ENCODE results near the gene MRPL28. TPM values are rescaled to one million over a fixed set of nuclear protein-coding genes. Genes with fewer than 3 reads are reported as not detected.
"Not testable (repeated sequence)": the region's sequence is repeated elsewhere in the genome, so short reads cannot be mapped to it uniquely, and the experiment has no call there.

Gene MRPL28
- total RNA-seq, 8 experiments from 2014 or later = 57.8 to 117 (median 82.2) TPM

GRCh38 chr16:383326-384051, 13.2 kb upstream of the MRPL28 start:
- peak overlapping the region in 1 of 2 donors; percentile 12 for H3K27ac ChIP-seq
- H3K4me3 ChIP-seq = peak overlapping the region in 4 of 5 donors; percentile 51 to 96 (median 94)
- peaks cover 45 to 46% of the 10 kb centered on the region in 2 donors for H3K4me1 ChIP-seq (replicated peaks in 1 of 2)
- ATAC-seq (replicated peaks in 6 of 8) = peak in 4 of 8 experiments; percentile 10 to 27 (median 12)
- in situ Hi-C loops (cut with MboI; ENCODE audit: low pct_unique_long_range_greater_than_20kb in 2 of 9, low sequenced_read_pairs in 9 of 9, unreplicated experiment in 9 of 9) = no loop called here
- 8 to 70% (median 29%) methylated on average over 1 to 18 of the region's 33 CpGs; no CpG with 5 or more reads in 2 of the 10 experiments for WGBS, 10 experiments

DNA sequence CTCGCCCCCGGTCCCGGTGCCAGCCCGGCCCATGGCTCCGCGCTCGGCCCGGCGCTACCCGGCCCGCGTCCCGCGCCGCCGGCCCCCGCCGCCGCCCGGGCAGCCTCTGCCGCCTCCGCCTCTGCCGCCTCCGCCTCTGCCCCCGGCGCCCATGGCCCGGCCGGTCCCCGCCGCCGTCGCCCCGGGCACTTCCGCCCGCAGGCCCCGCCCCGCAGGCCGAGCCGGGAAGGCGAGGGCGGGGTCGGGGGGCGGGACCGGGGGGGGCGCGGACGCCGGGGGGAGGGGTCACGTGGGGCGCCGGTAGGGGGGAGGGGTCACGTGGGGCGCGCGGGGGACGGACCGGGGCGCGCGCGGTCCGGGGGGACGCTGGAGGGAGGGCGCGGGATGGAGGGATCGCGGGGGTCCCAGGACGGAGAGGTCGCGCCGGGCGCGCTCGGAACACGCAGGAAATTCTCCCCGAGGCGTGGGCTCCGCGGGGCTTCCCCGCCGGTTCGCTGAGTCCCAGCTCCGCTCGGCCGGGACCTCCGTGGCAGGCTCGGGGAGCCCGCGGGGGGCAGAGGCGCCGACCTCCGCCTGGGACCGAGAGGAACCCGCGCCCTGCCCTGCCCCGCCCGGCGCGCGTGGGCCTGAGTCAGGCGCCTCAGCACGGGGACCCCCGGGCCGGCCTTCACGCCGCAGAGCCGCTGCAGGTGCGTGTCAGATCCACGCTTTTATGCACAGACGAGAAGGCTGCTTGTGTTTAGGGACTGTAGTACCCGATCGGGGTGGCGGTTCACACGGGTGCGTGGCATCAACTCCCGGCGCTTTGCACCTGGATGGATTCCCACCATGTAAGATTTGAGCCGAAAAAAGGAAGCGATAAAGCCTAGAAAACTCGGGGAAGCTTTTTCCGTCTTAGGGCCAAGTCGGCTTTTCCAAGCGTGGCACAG, 11.7 kb upstream of the MRPL28 start, which contains the start of gene PGAP6:
Gene PGAP6 (minus strand): TSS at position 190 of the 929 bp plus-strand sequence. CDS start 157 bp downstream, at position 33.
- 0 to 12% methylated on average over 5 to 6 of the region's 123 CpGs; no CpG with 5 or more reads in 8 of the 10 experiments for WGBS, 10 experiments
- Histone ChIP-seq H3K27ac (peak within 1 kb of the TSS; percentile 47 to 58), H3K4me1 (replicated peaks in 1 of 2) (peaks cover 30 to 33% of the 10 kb centered on the region in 2 donors), H3K4me3 (peak within 1 kb of the TSS; percentile 51 to 96 (median 93))
- peak; percentile 61 to 75 (median 70) for ATAC-seq (replicated peaks in 6 of 8)
- in situ Hi-C loops (cut with MboI; ENCODE audit: low pct_unique_long_range_greater_than_20kb in 2 of 9, low sequenced_read_pairs in 9 of 9, unreplicated experiment in 9 of 9) = no loop called here

DNA sequence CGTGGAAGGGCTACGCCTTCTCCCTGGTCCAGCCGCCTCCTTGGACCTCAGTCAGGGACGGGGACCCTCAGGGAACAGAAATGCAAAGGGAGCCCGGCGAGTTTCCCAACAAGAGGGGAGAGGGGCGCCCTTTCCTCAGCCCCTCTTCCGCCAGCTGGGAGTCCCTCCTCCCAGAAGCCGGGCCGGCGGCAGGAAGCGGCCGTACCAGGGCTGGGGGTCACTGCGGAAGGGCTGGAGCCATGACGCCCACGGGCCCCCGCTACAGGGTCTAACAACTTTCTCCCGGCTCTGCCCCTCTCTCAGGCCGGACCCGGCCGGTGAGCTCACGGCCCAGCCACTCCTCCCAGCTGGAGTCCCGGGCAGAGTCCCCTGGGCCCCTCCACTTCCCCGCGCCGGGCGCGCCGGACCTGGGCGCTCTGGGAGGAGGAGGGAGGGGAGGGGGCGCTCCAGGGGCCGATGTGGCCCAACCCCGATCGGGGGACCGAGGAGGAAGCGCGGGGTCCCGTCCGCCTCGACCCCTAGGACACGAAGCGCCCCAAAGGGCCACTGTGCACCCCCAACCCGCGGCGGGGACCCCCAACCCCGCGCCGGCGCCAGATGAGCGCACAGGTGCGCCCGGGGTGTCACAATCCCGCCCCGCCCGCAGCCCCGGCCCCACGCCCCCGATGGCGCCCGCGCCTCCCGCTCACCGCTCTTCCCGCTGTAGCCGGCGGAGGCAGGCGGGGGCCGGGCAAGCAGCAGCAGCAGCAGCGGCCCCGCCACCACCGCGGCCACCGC, 10.9 kb upstream of the MRPL28 start:
- ATAC-seq (replicated peaks in 6 of 8) = peak; percentile 59 to 72 (median 64)
- WGBS, 10 experiments = 2 to 10% methylated on average over 2 to 10 of the region's 73 CpGs; no CpG with 5 or more reads in 8 of the 10 experiments
- in situ Hi-C loops (cut with MboI; ENCODE audit: low pct_unique_long_range_greater_than_20kb in 2 of 9, low sequenced_read_pairs in 9 of 9, unreplicated experiment in 9 of 9) = no loop called here

DNA sequence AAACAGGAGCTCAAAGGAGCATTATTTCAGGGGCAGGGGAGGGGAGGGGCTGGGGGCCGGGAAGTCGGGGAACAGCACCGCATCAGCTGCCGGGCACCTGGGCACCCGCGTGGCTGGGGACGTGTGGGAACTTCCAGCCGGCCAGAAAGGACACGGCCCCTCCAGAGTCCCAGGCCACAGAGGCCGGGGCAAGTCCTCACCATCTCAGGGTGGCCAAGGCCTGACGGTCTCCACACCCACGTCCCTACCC, 10.3 kb upstream of the MRPL28 start:
- 0% methylated on average over 1 of the region's 12 CpGs; no CpG with 5 or more reads in 9 of the 10 experiments for WGBS, 10 experiments
- Histone ChIP-seq H3K4me3 (peak overlapping the region; percentile 51 to 96 (median 93)), H3K27ac (peak overlapping the region in 1 of 2 donors; percentile 58), H3K4me1 (replicated peaks in 1 of 2) (peaks cover 22 to 28% of the 10 kb centered on the region in 2 donors)
- ATAC-seq (replicated peaks in 6 of 8) = peak; percentile 1 to 41 (median 10)
- in situ Hi-C loops (cut with MboI; ENCODE audit: low pct_unique_long_range_greater_than_20kb in 2 of 9, low sequenced_read_pairs in 9 of 9, unreplicated experiment in 9 of 9) = no loop called here

More for the DNA sequence above, 10.9 kb upstream of the MRPL28 start:
- Histone ChIP-seq H3K4me1 (replicated peaks in 1 of 2) (peaks cover 22 to 28% of the 10 kb centered on the region in 2 donors), H3K4me3 (peak overlapping the region; percentile 51 to 96 (median 93)), H3K27ac (peak overlapping the region; percentile 14 to 58)

DNA sequence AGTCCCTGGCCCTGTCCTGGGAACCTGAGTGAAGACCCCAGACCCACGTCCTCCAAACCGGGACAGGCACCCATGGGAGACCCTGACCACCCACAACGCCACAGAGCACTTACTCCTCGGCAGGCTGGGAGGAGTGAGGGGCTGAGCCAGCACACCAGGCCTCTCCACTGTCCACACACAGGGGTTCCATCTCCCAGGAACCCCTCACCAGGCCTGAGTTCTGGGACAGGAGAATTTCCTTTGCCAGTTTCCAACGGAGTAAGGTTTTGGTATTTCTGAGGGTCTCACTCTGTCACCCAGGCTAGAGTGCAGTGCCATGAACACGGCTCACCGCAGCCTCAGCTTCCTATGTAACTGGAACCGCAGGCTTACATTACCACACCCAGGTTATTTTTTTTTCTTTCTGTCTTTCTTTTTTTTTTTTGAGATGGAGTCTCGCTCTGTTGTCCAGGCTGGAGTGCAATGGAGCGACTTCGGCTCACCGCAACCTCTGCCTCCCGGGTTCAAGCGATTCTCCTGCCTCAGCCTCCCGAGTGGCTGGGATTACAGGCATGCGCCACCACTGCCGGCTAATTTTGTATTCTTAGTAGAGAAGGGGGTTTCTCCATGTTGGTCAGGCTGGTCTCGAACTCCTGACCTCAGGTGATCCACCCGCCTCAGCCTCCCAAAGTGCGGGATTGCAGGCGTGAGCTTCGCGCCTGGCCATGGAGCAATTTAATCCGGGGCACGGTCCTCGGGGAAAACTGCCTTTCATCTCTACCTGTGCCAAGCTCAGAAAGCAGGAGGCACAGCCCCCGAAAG, 9.8 kb upstream of the MRPL28 start:
- no peak overlapping the region for H3K27ac ChIP-seq

GRCh38 chr16:379183-379960, 9.0 kb upstream of the MRPL28 start:
- in situ Hi-C loops (cut with MboI; ENCODE audit: low pct_unique_long_range_greater_than_20kb in 2 of 9, low sequenced_read_pairs in 9 of 9, unreplicated experiment in 9 of 9) = no loop called here
- no peak for ATAC-seq (replicated peaks in 6 of 8)
- peaks cover 22 to 28% of the 10 kb centered on the region in 2 donors for H3K4me1 ChIP-seq (replicated peaks in 1 of 2)
- H3K4me3 ChIP-seq = no peak overlapping the region
- H3K27ac ChIP-seq = no peak overlapping the region
- WGBS, 10 experiments = 40 to 100% (median 81%) methylated on average over 1 to 6 of the region's 16 CpGs; no CpG with 5 or more reads in 5 of the 10 experiments

More for the DNA sequence above, 9.8 kb upstream of the MRPL28 start:
- WGBS, 10 experiments = 53 to 100% (median 95%) methylated on average over 2 to 19 of the region's 27 CpGs; no CpG with 5 or more reads in 2 of the 10 experiments
- ATAC-seq (replicated peaks in 6 of 8) = no peak
- Histone ChIP-seq H3K4me1 (replicated peaks in 1 of 2) (peaks cover 22 to 28% of the 10 kb centered on the region in 2 donors), H3K4me3 (peak overlapping the region; percentile 51 to 96 (median 93))
- in situ Hi-C loops (cut with MboI; ENCODE audit: low pct_unique_long_range_greater_than_20kb in 2 of 9, low sequenced_read_pairs in 9 of 9, unreplicated experiment in 9 of 9) = no loop called here

GRCh38 chr16:378821-379182, 8.5 kb upstream of the MRPL28 start:
- Histone ChIP-seq H3K4me1 (replicated peaks in 1 of 2) (peaks cover 19 to 27% of the 10 kb centered on the region in 2 donors), H3K27ac (no peak overlapping the region), H3K4me3 (no peak overlapping the region)
- ATAC-seq (replicated peaks in 6 of 8) = no peak
- 50 to 60% methylated on average over 1 to 2 of the region's 14 CpGs; no CpG with 5 or more reads in 8 of the 10 experiments for WGBS, 10 experiments
- in situ Hi-C loops (cut with MboI; ENCODE audit: low pct_unique_long_range_greater_than_20kb in 2 of 9, low sequenced_read_pairs in 9 of 9, unreplicated experiment in 9 of 9) = no loop called here

GRCh38 chr16:378113-378820, 7.9 kb upstream of the MRPL28 start:
- H3K4me3 ChIP-seq; H3K27ac ChIP-seq; ATAC-seq (replicated peaks in 6 of 8); in situ Hi-C loops (cut with MboI; ENCODE audit: low pct_unique_long_range_greater_than_20kb in 2 of 9, low sequenced_read_pairs in 9 of 9, unreplicated experiment in 9 of 9): not testable (repeated sequence)
- 95% methylated on average over 4 of the region's 36 CpGs; no CpG with 5 or more reads in 9 of the 10 experiments for WGBS, 10 experiments
- H3K4me1 ChIP-seq (replicated peaks in 1 of 2) = peaks cover 14 to 21% of the 10 kb centered on the region in 2 donors

- no CpG with 5 or more reads among the region's 42 CpGs for WGBS, 10 experiments
- Histone ChIP-seq H3K4me3 (no peak overlapping the region), H3K27ac (no peak overlapping the region), H3K4me1 (replicated peaks in 1 of 2) (peaks cover 8 to 14% of the 10 kb centered on the region in 2 donors)
- in situ Hi-C loops (cut with MboI; ENCODE audit: low pct_unique_long_range_greater_than_20kb in 2 of 9, low sequenced_read_pairs in 9 of 9, unreplicated experiment in 9 of 9) = no loop called here
- ATAC-seq (replicated peaks in 6 of 8) = no peak
Observed at GRCh38 chr16:377419-377951, 7.1 kb upstream of the MRPL28 start.

DNA sequence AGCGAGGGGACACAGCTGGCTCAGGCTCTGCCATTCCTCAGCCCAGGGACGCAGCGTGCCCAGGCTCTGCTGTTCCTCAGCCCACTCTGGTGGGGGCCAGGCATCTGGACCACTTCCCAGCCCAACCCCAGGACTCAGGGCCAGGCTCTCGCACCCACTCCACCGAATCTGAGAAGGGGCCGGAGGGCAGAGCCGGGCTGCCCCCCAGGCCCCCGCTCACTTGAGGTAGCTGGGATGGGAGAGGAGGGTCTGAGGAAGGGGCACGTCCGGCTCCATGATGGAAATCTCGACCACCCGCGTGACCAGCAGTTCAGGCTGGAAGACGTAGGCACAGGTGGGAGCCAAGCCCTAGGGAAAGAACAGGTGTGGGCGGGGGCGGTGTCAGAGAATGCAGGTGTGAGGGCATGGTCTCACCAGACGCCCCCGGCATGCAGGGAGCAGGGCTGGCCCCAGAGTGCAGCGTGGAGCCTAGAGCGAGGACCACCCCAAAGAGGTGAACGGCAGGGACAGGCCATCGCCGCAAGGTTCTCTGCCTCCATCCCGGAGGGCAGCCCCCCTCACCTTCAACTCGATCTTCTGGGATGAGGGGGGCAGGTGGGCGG, 6.6 kb upstream of the MRPL28 start:
- Histone ChIP-seq H3K4me3 (no peak overlapping the region), H3K27ac (no peak overlapping the region), H3K4me1 (replicated peaks in 1 of 2) (peaks cover 13 to 18% of the 10 kb centered on the region in 2 donors)
- no peak for ATAC-seq (replicated peaks in 6 of 8)
- in situ Hi-C loops (cut with MboI; ENCODE audit: low pct_unique_long_range_greater_than_20kb in 2 of 9, low sequenced_read_pairs in 9 of 9, unreplicated experiment in 9 of 9) = no loop called here
- WGBS, 10 experiments = 93 to 94% (median 93%) methylated on average over 2 to 3 of the region's 26 CpGs; no CpG with 5 or more reads in 7 of the 10 experiments

Data from motor neuron (in vitro differentiated cells).